Right kidney (tissue), 1 donor: ENCODE measurements around the gene ME3.
"Not testable (repeated sequence)": the region's sequence is repeated elsewhere in the genome, so short reads cannot be mapped to it uniquely, and the experiment has no call there.

Experiments
- DNase-seq: peaks from one replicate; pipeline ENCODE4 v3.0.0-alpha.2; 2016

The ME3 gene

DNA sequence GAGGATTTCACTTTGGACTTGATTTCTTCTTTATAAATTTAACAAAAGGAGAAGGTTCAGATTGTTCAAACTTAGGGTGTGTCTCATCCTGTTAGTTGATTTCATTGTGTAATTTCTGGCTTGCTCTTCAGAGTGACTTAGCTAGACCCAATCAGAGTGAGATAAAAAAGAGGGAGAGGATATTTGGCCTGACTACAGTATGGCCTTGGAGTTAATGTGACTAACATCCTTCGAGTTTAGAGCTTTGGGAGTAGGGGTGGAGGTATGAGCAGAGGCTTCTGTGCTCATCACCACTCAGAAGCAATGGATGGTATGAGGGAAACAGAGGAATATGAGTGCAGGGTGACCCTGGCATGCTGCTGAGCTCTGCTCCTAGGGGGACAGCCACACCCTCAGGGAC, 114.2 kb downstream of the ME3 start:
- DNase-seq, result no peak

DNA sequence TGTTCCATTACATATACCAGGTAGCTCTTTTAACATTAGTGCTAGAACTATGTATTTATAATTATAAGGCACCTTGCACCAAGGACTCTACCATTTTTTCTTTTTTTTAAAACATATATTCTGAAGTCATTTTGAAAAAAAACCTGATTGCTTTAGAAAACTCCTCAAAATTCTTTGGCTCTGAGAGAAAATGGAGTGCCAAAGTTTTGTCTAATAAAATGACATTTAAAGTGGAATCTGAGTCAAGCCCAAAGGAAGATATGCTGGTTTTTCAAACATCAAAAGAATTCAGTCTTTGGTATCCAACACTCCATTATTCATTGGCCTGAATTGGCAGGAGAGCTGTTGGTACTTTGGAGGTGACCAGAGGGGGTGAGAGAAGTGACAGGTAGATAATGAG, 116.5 kb downstream of the ME3 start:
- no peak for DNase-seq

DNA sequence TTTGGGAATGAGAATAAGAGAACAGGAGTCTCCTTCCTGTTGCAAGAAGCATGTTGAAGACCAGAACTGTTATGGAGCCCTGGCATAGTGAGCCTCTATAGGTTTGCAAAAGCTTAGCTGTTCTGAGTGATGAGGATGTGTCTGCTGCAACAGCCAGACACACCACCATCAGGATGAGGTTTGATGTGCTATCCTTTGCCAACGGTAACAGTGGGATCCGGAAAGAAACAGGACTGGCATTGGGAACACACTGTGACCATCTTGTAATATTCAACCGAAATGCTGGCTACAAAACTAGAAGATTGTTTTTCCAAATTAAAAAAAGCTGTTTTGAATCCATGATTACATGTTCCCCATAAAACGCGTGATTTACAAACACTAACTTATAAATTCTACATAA, 117.0 kb downstream of the ME3 start:
- DNase-seq, result no peak

DNA sequence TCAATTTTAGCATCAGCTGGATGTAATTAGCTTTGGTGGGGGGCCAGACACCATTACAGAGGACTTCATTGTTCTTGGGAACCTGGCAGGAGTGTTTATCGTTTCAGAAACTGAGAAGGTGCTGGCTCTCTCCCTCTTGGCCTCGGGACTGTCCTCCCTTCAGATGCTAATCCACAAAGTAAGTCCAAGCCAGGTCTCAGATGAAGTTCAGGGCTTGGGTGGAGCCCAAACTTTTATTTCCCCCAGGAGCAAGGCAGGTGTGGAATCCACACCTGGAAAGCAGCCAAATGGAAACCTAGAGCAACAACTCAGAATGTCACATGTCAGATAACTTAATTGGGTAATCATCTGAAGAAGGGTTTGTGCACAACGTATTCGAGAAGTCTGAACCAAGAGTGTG, 119.2 kb downstream of the ME3 start:
- DNase-seq, result no peak

GRCh38 chr11:86551288-86552092, 120.9 kb downstream of the ME3 start:
- DNase-seq, result no peak

GRCh38 chr11:86550757-86551156, 121.7 kb downstream of the ME3 start:
- no peak for DNase-seq

GRCh38 chr11:86548271-86548917, 124.0 kb downstream of the ME3 start:
- no peak for DNase-seq

GRCh38 chr11:86547727-86548126, 124.7 kb downstream of the ME3 start:
- no peak for DNase-seq

- DNase-seq, result not testable (repeated sequence)
Observed at GRCh38 chr11:86541299-86541698, 131.1 kb downstream of the ME3 start.

GRCh38 chr11:86538223-86538548, 134.2 kb downstream of the ME3 start:
- no peak for DNase-seq

DNA sequence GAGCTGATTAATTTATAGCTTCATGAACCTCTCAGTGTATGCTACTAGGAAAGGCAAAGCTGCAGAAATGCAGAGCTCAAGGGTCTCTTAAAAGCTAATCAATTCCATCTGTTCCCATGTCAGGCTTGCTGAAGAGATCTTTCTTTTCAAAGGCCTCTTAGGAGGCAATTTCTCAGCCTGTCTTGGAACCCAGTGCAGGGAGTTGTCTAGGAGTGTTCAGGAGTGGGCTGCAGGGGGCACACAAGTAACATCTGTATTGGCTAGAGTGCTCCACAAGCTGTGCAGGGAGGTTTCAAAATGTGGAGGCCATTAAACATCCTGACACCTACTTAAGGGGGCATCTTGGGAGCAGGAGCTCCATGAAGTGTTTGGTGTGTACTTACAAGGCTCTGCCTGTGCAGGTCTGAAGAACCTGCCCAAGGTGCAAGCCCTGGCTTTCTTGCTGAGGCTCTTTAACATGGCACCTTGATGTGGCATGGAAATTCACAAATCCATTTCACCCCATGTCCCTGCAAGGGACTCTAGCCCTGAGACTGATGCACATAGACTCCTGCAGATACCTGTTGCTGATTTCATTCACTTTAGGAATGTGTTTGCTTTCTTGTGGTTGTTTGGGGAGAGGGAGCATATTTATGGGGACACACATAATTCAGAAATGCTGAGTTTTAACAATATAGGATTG, 134.7 kb downstream of the ME3 start:
- no peak for DNase-seq

DNA sequence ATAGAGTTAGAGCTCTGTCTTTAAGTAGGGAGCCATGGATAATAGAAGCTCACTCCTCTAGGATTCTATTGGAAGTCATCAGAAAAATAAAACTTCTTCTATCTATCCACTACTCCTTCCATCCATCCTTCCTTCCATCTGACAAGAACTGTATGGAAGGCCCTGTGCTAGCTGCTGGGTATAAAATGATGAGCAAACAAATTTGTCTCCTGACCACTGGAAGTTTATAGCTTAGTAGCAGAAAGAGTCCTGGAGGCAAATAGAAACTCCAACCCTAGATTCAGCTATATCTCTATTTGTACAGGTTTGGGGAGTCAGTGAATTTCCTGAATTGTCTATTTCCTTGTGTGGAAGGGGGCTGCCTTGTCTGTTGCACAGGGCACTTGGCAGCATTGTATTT, 136.6 kb downstream of the ME3 start:
- DNase-seq, result no peak

- DNase-seq, result no peak
Observed at GRCh38 chr11:86524620-86525352, 147.6 kb downstream of the ME3 start.

DNA sequence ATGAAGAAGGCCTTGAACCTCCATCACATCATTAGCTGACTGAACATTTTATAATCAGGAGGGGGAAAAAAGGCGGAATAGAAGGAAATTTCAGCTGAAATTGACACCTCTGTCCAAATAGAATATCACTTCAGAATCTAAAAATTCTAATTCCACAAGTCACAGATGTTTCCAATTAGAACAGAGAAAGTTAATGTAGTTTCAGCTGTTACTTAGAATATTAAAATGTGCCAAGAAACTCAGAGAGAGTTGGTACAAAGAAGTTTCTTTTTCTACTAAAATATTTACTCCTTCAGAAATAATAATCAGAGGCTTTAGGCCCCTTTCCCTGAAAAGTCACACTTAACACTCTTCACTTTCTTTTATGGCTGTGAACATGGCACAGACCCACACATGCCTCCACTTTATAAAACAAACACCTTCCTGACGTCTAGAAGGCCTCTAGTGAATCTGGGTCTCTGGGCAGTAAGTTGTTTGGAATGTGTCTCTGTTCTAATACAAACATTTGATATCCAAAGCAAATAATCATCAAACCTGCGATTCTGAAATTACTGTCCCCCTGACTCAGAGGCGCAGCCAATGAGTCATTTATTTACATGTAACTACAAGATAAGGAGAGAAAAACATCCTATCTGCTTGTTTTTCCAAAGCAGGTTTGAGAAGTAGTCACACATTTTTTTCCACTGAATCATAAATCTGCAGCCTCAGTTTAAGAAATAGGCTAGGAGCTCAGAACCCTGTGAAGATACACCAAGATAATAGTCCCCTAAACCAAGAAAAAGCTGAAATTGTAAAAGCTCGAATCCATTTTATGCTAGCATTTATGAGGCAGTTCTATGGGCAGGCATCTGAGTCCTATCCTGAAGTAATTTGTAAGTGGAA, 148.4 kb downstream of the ME3 start:
- no peak for DNase-seq

- DNase-seq, result not testable (repeated sequence)
Observed at GRCh38 chr11:86522512-86522911, 149.9 kb downstream of the ME3 start.

- DNase-seq, result no peak
Observed at GRCh38 chr11:86519064-86519911, 153.1 kb downstream of the ME3 start.

GRCh38 chr11:86518211-86518610, 154.2 kb downstream of the ME3 start:
- no peak for DNase-seq

GRCh38 chr11:86517557-86517956, 154.9 kb downstream of the ME3 start:
- DNase-seq, result no peak

DNA sequence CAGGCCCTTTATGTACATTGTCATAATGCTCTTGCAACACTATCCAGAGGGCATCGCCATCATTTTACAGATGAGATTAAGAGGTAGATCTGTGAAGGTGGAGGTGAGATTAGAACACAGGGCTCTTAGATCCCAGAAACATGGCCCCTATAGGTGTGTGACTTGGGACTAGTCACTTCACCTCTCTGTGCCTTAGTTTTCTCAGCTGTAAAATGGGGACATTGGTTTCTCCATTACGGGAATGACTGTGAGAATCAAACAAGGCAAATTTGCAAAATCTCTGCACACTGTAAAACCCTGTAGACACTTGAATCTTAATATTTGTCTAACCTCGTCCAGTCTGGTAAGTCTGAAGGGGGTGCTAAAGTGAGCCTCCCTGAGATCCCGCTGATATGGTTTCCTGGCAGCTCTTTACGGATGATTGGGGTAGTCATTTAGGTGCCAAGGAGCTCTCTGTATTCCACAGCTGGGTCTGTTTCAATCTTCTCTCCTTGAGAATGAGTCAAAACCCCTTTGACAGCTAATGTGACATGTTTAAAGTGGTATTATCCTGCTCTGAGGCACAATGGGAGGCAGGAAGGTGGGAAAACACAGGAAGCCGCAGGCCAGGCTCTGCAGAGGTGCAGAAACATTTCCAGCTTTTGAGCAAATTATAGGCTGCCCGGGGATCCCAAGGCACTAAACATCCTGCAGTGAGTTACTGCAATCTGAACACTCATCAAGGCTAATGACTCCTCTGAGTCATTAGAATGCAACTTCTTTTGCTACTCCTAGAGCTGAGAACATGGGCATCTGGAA, 156.9 kb downstream of the ME3 start:
- no peak for DNase-seq

- no peak for DNase-seq
Observed at GRCh38 chr11:86514453-86514852, 158.0 kb downstream of the ME3 start.
